IMR-90 (cell line): ENCODE data around the gene ZNF385B. TPM values are rescaled to one million over a fixed set of nuclear protein-coding genes. Genes with fewer than 3 reads are reported as not detected.

Experiments
- ATAC-seq: fragments of 200-7000 bp; cut with Tn5 transposase; 2 replicates; pipeline ENCODE4 v1.9.1; 2020; ENCODE audit warnings: low read depth, mild to moderate bottlenecking, moderate library complexity
- BruUV-seq: library from RNA; stranded (reverse); fragments of 400-500 nt; replicated peaks from 2 replicates; lab custom pipeline; 2021; lab: Mats Ljungman, UMichigan
- CTCF ChIA-PET: fragments of 300-600 bp; formaldehyde crosslinking; extraction: SDS; loops from one replicate; lab custom pipeline; 2021; ENCODE audit warnings: antibody characterized with exemption; lab: Yijun Ruan, JAX
- POLR2A ChIA-PET: fragments of 300-600 bp; sonication (Branson Sonifier 250); formaldehyde crosslinking; loops from one replicate; lab custom pipeline; 2022; ENCODE audit warnings: antibody characterized with exemption; ENCODE audit not compliant: unreplicated experiment; lab: Charles Lee
- DNase-seq: peaks from one replicate; pipeline ENCODE4 v3.0.0; 2013
- H2AFZ ChIP-seq: replicated peaks from 2 replicates; pipeline ENCODE3; 2013; ENCODE audit warnings: low read length, mild to moderate bottlenecking; ENCODE audit not compliant: poor library complexity
- H2AK5ac ChIP-seq: 2 replicates; pipeline ENCODE4 v1.6.1; 2013; ENCODE audit warnings: low read depth, low read length, inconsistent platforms
- H2AK9ac ChIP-seq: replicated peaks from 2 replicates; pipeline ENCODE3; 2013; ENCODE audit warnings: mild to moderate bottlenecking, low read depth, low read length, moderate library complexity; ENCODE audit not compliant: poor library complexity
- H2BK120ac ChIP-seq: 2 replicates; pipeline ENCODE4 v1.6.1; 2013; ENCODE audit warnings: low read depth, low read length, inconsistent platforms
- H2BK15ac ChIP-seq: 3 replicates; pipeline ENCODE4 v1.6.1; 2013; ENCODE audit warnings: low read depth, low read length, inconsistent platforms
- H2BK20ac ChIP-seq: 2 replicates; pipeline ENCODE4 v1.6.1; 2013; ENCODE audit warnings: low read depth, mild to moderate bottlenecking, inconsistent platforms, low read length, moderate library complexity
- H2BK5ac ChIP-seq: 2 replicates; pipeline ENCODE4 v1.6.1; 2013; ENCODE audit warnings: mild to moderate bottlenecking, low read depth, low read length, inconsistent platforms; ENCODE audit not compliant: poor library complexity, severe bottlenecking
- H3K14ac ChIP-seq: replicated peaks from 2 replicates; pipeline ENCODE4 v1.6.1; 2013; ENCODE audit warnings: low read depth, low read length, inconsistent platforms
- H3K18ac ChIP-seq: 2 replicates; pipeline ENCODE4 v1.6.1; 2013; ENCODE audit warnings: low read depth, low read length, control low read depth
- H3K23ac ChIP-seq: 2 replicates; pipeline ENCODE4 v1.6.1; 2013; ENCODE audit warnings: low read depth, low read length, inconsistent platforms
- H3K27ac ChIP-seq: 2 replicates; pipeline ENCODE4 v1.5.1; 2013; ENCODE audit warnings: mild to moderate bottlenecking, control low read depth, low read length; ENCODE audit not compliant: insufficient read depth
- H3K27me3 ChIP-seq: 2 replicates; pipeline ENCODE4 v1.6.1; 2013; ENCODE audit warnings: low read length; ENCODE audit not compliant: control insufficient read depth, insufficient read depth
- H3K36me3 ChIP-seq: 2 replicates; pipeline ENCODE4 v1.6.1; 2013; ENCODE audit warnings: low read length, mixed read lengths; ENCODE audit not compliant: control insufficient read depth, insufficient read depth
- H3K4ac ChIP-seq: 2 replicates; pipeline ENCODE4 v1.6.1; 2013; ENCODE audit warnings: low read depth, low read length, inconsistent platforms
- H3K4me1 ChIP-seq: 2 replicates; pipeline ENCODE4 v1.6.1; 2013; ENCODE audit warnings: low read length, mixed read lengths; ENCODE audit not compliant: control insufficient read depth, insufficient read depth
- H3K4me2 ChIP-seq: 2 replicates; pipeline ENCODE4 v1.6.1; 2013; ENCODE audit warnings: low read depth, mild to moderate bottlenecking, control low read depth, low read length, moderate library complexity
- H3K4me3 ChIP-seq: 2 replicates; pipeline ENCODE4 v1.5.1; 2013; ENCODE audit warnings: low read depth, mild to moderate bottlenecking, control low read depth, low read length, moderate library complexity; ENCODE audit not compliant: insufficient read depth
- H3K56ac ChIP-seq: 2 replicates; pipeline ENCODE4 v1.6.1; 2013; ENCODE audit warnings: low read length, inconsistent platforms; ENCODE audit not compliant: insufficient read depth; ENCODE audit errors: extremely low read depth
- H3K79me1 ChIP-seq, 2 experiments: 2 replicates each; pipeline ENCODE4 v1.6.1; 2013; ENCODE audit warnings: low read length in 2 of 2, inconsistent platforms in 1 of 2, low read depth in 1 of 2
- H3K9ac ChIP-seq: 2 replicates; pipeline ENCODE4 v1.6.1; 2013; ENCODE audit warnings: low read depth, low read length, control low read depth
- H3K9me1 ChIP-seq: 2 replicates; pipeline ENCODE4 v1.6.1; 2013; ENCODE audit warnings: low read length, inconsistent platforms; ENCODE audit not compliant: insufficient read depth
- H3K9me3 ChIP-seq: 2 replicates; pipeline ENCODE4 v1.6.1; 2013; ENCODE audit warnings: low read length; ENCODE audit not compliant: control insufficient read depth, insufficient read depth
- H4K20me1 ChIP-seq: 2 replicates; pipeline ENCODE4 v1.6.1; 2013; ENCODE audit warnings: low read length, inconsistent platforms; ENCODE audit not compliant: insufficient read depth
- H4K5ac ChIP-seq: 2 replicates; pipeline ENCODE4 v1.6.1; 2013; ENCODE audit warnings: mild to moderate bottlenecking, low read depth, low read length, control low read depth
- H4K8ac ChIP-seq, 2 experiments: 2 replicates each; pipeline ENCODE4 v1.6.1; 2013; ENCODE audit warnings: low read depth in 2 of 2, low read length in 2 of 2, control low read depth in 1 of 2, inconsistent platforms in 1 of 2
- H4K91ac ChIP-seq: 2 replicates; pipeline ENCODE4 v1.6.1; 2013; ENCODE audit warnings: low read depth, low read length, inconsistent platforms; ENCODE audit not compliant: insufficient read depth
- BHLHE40 ChIP-seq: fragments of 150-350 bp; IDR thresholded peaks from 2 replicates; pipeline ENCODE4 v1.6.1; 2016; ENCODE audit warnings: mild to moderate bottlenecking, low read depth, low read length
- CEBPB ChIP-seq: IDR thresholded peaks from 2 replicates; pipeline ENCODE4 v1.6.1; 2012; ENCODE audit warnings: low read depth, low read length, improper control_type of control experiment
- CHD1 ChIP-seq: IDR thresholded peaks from 2 replicates; pipeline ENCODE4 v1.6.1; 2012; ENCODE audit warnings: low read depth, low read length, improper control_type of control experiment
- FOS ChIP-seq: fragments of 150-350 bp; IDR thresholded peaks from 2 replicates; pipeline ENCODE4 v1.6.1; 2016; ENCODE audit warnings: low read depth, low read length
- MAFK ChIP-seq: IDR thresholded peaks from 2 replicates; pipeline ENCODE4 v1.6.1; 2012; ENCODE audit warnings: low read depth, low read length, improper control_type of control experiment
- MAZ ChIP-seq: IDR thresholded peaks from 2 replicates; pipeline ENCODE4 v1.6.1; 2012; ENCODE audit warnings: low read depth, mild to moderate bottlenecking, low read length, improper control_type of control experiment, moderate library complexity, borderline replicate concordance
- MXI1 ChIP-seq: IDR thresholded peaks from 2 replicates; pipeline ENCODE4 v1.6.1; 2012; ENCODE audit warnings: low read depth, mild to moderate bottlenecking, low read length, moderate library complexity, borderline replicate concordance
- NFE2L2 ChIP-seq: fragments of 150-350 bp; IDR thresholded peaks from 2 replicates; pipeline ENCODE4 v1.6.1; 2016; ENCODE audit warnings: low read depth, mild to moderate bottlenecking, low read length
- POLR2A ChIP-seq: IDR thresholded peaks from 2 replicates; pipeline ENCODE4 v1.6.1; 2012; ENCODE audit warnings: mild to moderate bottlenecking, low read depth, low read length
- RAD21 ChIP-seq: IDR thresholded peaks from 2 replicates; pipeline ENCODE4 v1.6.1; 2012; ENCODE audit warnings: low read length, improper control_type of control experiment
- RCOR1 ChIP-seq: IDR thresholded peaks from 2 replicates; pipeline ENCODE4 v1.6.1; 2012; ENCODE audit warnings: mild to moderate bottlenecking, low read length, improper control_type of control experiment; ENCODE audit not compliant: insufficient replicate concordance
- RFX5 ChIP-seq: IDR thresholded peaks from 2 replicates; pipeline ENCODE4 v1.8.0; 2012; ENCODE audit warnings: low read depth, mild to moderate bottlenecking, low read length, moderate library complexity
- SMC3 ChIP-seq: fragments of 150-350 bp; IDR thresholded peaks from 2 replicates; pipeline ENCODE4 v1.6.1; 2016; ENCODE audit warnings: low read depth, mild to moderate bottlenecking, antibody characterized with exemption, low read length, moderate library complexity
- whole genome bisulfite sequencing, 2 experiments: methylation state at CpG; one replicate each; pipeline versions ENCODE4 v1.1.5 to v1.1.7; 2013; ENCODE audit warnings: missing lambda C conversion rate in 2 of 2; ENCODE audit not compliant: insufficient read length in 1 of 2; ENCODE audit errors: extremely low coverage in 2 of 2; 5-methylcytosine and 5-hydroxymethylcytosine counted together
- dilution Hi-C: fragments of 300-500 bp; cut with HindIII; formaldehyde crosslinking; loops from one replicate; pipeline ENCODE4 v1.14.3; 2018; ENCODE audit warnings: low sequenced_read_pairs; ENCODE audit not compliant: unreplicated experiment
- in situ Hi-C: fragments of 300-500 bp; cut with MboI; formaldehyde crosslinking; loops from 3 replicates; pipeline ENCODE4 v1.14.3; 2019; ENCODE audit warnings: low sequenced_read_pairs, inconsistent platforms, mixed read lengths
- intact Hi-C: fragments of 100-400 bp; cut with micrococcal nuclease; formaldehyde crosslinking; loops from 2 replicates; pipeline ENCODE4 v1.10.0; 2022
- polyA plus RNA-seq, 3 experiments: library from polyadenylated mRNA; depleted of rRNA; stranded (reverse); fragments of >200 nt; gene quantifications; 2 replicates each; pipeline ENCODE4 v1.2.3, GENCODE V29; 2012; ENCODE audit warnings: low replicate concordance in 1 of 3
- total RNA-seq: library from RNA; depleted of rRNA; stranded (reverse); fragments of >200 nt; gene quantifications from 2 replicates; pipeline ENCODE4 v1.2.3, GENCODE V29; 2012
- TF ChIP-seq, protein P1 (sequence below): fragments of 150-350 bp; IDR thresholded peaks from 2 replicates; pipeline ENCODE4 v1.6.1; 2016; ENCODE audit warnings: low read depth, mild to moderate bottlenecking, low read length, moderate library complexity, borderline replicate concordance
- TF ChIP-seq, protein P2 (sequence below): conservative IDR thresholded peaks from 2 replicates; pipeline ENCODE4 v1.5.1; 2012; ENCODE audit warnings: mild to moderate bottlenecking, low read depth, low read length, improper control_type of control experiment
- TF ChIP-seq, protein P3 (sequence below): fragments of 150-350 bp; IDR thresholded peaks from 2 replicates; pipeline ENCODE4 v1.6.1; 2017; ENCODE audit warnings: mild to moderate bottlenecking, antibody characterized with exemption, low read length, low read depth

ZNF385B gene
- total and polyA plus RNA-seq, 2 of the 4 experiments (the other 2 are of a cell fraction), result not detected

DNA sequence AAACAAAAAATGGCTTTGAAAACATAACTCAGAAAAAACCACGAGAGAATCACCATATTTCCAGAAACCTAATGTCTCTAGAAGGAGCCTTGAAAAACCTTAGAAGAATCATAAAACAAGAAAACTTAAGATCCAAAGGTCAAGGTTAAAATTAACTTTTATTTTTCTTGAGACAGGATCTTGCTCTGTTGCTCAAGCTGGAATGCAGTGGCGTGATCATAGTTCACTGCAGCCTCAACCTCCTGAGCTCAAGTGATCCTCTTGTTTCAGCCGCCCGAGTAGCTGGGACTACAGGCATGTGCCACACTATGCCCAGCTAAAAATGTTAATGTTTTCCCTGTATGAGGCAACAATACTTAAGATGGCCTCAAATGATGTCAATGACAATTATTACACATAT is 342.6 kb downstream of the ZNF385B start:
- no peak overlapping the region for H4K8ac ChIP-seq
- H3K9me3 ChIP-seq, result 0 out of 2 replicates have a peak, but pooled peaks cover 3% of the 10 kb centered on the region
- intact Hi-C loops, result no loop called here
- no peaks in the 10 kb centered on the region for H3K36me3 ChIP-seq
- ATAC-seq, result no peak
- H2BK5ac ChIP-seq, result no peak overlapping the region
- no peaks in the 10 kb centered on the region for H3K9me1 ChIP-seq
- no peak overlapping the region for H4K5ac ChIP-seq
- in situ Hi-C loops, result no loop called here
- H3K4me2 ChIP-seq, result no peak overlapping the region
- TF ChIP-seq POLR2A (no peak), MXI1 (no peak), MAFK (no peak), BHLHE40 (no peak), RAD21 (no peak), MAZ (no peak), SMC3 (no peak), FOS (no peak), CEBPB (no peak), CHD1 (no peak), RCOR1 (no peak), RFX5 (no peak), NFE2L2 (no peak)
- TF ChIP-seq, protein P1, sequence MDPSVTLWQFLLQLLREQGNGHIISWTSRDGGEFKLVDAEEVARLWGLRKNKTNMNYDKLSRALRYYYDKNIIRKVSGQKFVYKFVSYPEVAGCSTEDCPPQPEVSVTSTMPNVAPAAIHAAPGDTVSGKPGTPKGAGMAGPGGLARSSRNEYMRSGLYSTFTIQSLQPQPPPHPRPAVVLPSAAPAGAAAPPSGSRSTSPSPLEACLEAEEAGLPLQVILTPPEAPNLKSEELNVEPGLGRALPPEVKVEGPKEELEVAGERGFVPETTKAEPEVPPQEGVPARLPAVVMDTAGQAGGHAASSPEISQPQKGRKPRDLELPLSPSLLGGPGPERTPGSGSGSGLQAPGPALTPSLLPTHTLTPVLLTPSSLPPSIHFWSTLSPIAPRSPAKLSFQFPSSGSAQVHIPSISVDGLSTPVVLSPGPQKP, result no peak
- TF ChIP-seq, protein P2, sequence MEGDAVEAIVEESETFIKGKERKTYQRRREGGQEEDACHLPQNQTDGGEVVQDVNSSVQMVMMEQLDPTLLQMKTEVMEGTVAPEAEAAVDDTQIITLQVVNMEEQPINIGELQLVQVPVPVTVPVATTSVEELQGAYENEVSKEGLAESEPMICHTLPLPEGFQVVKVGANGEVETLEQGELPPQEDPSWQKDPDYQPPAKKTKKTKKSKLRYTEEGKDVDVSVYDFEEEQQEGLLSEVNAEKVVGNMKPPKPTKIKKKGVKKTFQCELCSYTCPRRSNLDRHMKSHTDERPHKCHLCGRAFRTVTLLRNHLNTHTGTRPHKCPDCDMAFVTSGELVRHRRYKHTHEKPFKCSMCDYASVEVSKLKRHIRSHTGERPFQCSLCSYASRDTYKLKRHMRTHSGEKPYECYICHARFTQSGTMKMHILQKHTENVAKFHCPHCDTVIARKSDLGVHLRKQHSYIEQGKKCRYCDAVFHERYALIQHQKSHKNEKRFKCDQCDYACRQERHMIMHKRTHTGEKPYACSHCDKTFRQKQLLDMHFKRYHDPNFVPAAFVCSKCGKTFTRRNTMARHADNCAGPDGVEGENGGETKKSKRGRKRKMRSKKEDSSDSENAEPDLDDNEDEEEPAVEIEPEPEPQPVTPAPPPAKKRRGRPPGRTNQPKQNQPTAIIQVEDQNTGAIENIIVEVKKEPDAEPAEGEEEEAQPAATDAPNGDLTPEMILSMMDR, result no peak
- TF ChIP-seq, protein P3, sequence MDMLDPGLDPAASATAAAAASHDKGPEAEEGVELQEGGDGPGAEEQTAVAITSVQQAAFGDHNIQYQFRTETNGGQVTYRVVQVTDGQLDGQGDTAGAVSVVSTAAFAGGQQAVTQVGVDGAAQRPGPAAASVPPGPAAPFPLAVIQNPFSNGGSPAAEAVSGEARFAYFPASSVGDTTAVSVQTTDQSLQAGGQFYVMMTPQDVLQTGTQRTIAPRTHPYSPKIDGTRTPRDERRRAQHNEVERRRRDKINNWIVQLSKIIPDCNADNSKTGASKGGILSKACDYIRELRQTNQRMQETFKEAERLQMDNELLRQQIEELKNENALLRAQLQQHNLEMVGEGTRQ, result no peak
- no peak overlapping the region for H3K27ac ChIP-seq
- H2AK9ac ChIP-seq, result no peak overlapping the region
- no peak overlapping the region for H2BK120ac ChIP-seq
- H3K9ac ChIP-seq, result no peak overlapping the region
- no peaks in the 10 kb centered on the region for H4K20me1 ChIP-seq
- BruUV-seq, result no TSS peak
- CTCF ChIA-PET, result no interaction called here
- H3K4ac ChIP-seq, result no peak overlapping the region
- no peak overlapping the region for H2AK5ac ChIP-seq
- H3K14ac ChIP-seq, result no peak overlapping the region
- WGBS, 2 experiments, result no CpG with 5 or more reads among the region's 4 CpGs
- DNase-seq, result no peak
- H3K4me1 ChIP-seq, result no peaks in the 10 kb centered on the region
- no peak overlapping the region for H3K56ac ChIP-seq
- H2BK20ac ChIP-seq, result no peak overlapping the region
- POLR2A ChIA-PET, result no interaction called here
- no peak overlapping the region for H3K4me3 ChIP-seq
- H3K27me3 ChIP-seq, result no peaks in the 10 kb centered on the region
- no peak overlapping the region for H3K18ac ChIP-seq
- H2BK15ac ChIP-seq, result no peak overlapping the region
- H3K79me1 ChIP-seq, result no peaks in the 10 kb centered on the region
- no peak overlapping the region for H3K23ac ChIP-seq
- dilution Hi-C loops, result no loop called here
- no peak overlapping the region for H2AFZ ChIP-seq
- no peak overlapping the region for H4K91ac ChIP-seq
